AG08395 (cell line): Measurements from ENCODE around the gene KRT3.
A peak's percentile ranks its signal among the peaks of the same experiment; 100 is the strongest.
"Not testable (repeated sequence)": the region's sequence is repeated elsewhere in the genome, so short reads cannot be mapped to it uniquely, and the experiment has no call there.

ENCODE experiments used
- DNase-seq: peaks from one replicate; pipeline ENCODE4 v3.0.0; 2012; ENCODE audit warnings: mixed read lengths, low spot score

The KRT3 gene

GRCh38 chr12:52760623-52761022, 35.3 kb downstream of the KRT3 start:
- DNase-seq, result no peak

- DNase-seq, result no peak
Observed at GRCh38 chr12:52759695-52760094, 36.2 kb downstream of the KRT3 start.

GRCh38 chr12:52759218-52759617, 36.7 kb downstream of the KRT3 start:
- DNase-seq, result no peak

DNA sequence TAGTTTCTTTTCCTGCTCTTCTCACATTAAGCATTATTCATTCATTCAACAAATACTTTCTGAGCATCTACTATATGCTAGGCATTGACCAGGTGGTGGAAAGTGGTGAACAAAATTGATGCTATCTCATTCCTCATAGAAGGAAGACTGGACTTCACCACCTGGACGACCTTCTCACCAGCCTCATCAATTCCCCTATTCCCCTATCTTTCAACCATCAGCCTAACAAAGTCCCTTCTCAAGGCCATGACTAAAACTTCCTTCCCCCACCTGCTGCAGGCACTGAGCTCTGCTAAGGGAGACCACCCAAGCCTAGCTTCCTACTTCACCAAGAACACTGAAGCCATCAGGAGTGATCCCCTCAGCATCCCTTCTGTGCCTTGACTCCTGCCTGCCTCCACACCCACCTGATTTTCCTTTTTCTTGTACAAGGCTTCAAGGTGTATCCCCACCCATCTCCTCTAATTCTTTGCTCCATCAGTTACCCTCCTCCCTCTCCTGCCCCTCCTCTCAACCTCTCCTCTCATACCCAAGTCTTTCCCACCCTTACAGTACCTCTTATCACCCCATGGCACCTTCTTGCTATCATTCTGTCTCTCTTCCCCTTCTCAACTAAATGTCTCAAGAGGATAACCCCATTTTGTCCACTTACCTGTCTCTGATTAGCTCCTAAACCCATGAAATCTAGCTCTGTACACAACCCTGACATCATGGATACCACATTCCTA, 38.3 kb downstream of the KRT3 start:
- no peak for DNase-seq

GRCh38 chr12:52756281-52756960, 39.5 kb downstream of the KRT3 start:
- DNase-seq, result no peak

- DNase-seq, result no peak
Observed at GRCh38 chr12:52755533-52755932, 40.4 kb downstream of the KRT3 start.

DNA sequence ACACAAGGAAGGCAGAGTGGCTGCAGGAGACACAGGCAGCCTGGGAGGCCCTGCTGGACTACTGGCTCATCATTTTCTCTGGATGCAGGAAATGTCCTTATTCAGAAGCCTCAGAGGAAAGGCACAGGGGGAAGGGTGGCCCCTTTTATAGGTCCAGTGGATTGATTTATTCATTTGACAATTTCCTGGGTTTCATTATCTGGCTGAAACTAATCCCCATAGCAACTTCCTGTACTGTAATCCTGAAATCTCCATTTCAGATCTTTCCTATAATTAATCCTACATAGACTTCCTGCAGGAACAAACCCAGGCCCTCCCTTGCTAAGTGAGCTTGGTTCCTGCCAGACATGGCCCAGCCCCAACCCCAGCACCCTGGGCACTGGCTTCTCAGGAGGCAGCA, 41.8 kb downstream of the KRT3 start:
- no peak for DNase-seq

DNA sequence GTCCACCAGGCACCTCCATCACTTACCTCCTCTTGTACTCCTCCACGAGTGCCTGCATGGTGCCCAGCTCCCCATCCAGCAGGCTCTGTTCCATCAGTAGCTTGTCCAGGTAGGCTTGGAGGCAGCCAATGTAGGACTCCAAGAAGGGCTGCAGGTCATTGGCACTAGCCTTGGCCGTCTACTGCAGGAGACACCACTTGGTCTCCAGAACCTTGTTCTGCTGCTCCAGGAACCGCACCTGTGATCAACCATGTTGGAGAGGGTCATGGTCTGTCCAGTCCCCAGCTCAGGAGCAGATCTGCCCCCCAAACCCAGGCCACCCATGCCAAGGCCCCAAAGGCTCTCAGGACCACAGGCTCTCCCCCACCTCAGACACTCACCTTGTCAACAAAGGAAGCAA, 42.6 kb downstream of the KRT3 start:
- no peak for DNase-seq

- no peak for DNase-seq
Observed at GRCh38 chr12:52752516-52752915, 43.4 kb downstream of the KRT3 start.

GRCh38 chr12:52751795-52752194, 44.1 kb downstream of the KRT3 start:
- no peak for DNase-seq

DNA sequence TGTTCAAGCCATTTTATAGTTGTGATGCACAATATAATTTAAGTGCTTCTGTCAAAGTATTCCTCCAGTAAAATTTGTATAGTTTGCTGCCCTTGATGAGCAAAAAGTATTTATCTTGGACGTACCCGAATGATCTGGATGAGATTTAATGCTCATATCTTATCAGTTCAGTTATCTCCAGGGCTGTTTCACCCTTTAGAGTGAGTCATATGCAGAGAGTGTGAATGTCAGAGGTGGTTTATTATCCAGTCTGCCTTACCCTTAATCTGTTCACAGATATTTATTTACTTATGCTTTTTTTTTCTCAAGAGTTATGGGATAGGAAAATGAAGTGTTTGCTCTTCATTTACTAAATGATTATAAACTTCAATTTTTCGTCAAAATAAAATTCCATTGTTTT, 45.4 kb downstream of the KRT3 start:
- DNase-seq, result not testable (repeated sequence)

GRCh38 chr12:52749827-52750226, 46.1 kb downstream of the KRT3 start:
- no peak for DNase-seq

DNA sequence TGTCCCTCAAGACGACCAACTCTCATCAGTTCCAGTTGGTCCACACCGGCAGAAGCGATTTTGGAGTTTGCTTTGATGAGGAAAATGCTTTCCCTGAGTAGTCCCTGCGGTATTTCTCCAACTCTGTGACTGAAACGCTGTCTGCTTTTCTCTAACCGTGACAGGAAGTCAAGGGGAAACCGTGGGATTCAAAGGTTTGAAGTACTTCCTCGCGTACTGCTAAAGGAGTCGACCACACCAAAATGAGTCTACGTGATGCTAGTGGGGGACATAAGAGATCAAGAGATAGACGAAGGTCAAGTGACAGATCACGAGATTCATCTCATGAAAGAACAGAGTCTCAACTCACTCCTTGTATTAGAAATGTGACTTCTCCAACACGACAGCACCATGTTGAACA, 47.3 kb downstream of the KRT3 start:
- no peak for DNase-seq

GRCh38 chr12:52745554-52745953, 50.4 kb downstream of the KRT3 start:
- DNase-seq, result no peak

DNA sequence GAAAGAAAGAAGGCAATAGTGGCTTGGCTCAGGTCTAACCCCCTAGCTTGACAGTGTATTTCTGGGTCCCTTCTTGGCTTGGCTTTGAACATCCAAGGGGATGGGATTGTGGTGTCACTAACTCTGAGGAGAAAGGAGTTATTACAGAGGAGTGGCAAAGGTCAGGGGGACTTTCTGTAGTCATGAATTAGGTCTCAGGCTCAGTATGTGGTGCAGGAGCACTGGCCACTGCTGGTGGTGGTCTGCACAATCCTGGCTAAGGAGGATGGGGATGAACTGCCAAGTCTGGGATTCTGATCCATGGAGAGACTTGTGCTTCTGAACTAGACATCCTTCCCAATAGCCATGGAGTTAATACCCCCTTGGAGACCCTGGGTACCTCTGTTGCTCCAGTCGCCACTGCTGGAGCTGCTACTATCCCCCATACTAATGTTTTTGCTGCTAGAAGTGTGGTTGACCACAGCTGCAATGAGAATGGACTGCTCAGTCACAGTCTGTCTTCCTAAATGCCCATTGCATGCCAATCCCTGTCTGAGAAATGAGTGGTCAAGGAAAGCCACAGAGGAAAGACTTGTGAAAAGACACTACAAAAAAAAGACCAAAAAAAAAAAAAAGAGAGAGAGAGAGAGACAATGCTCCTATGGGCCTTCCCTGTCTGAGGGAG, 51.3 kb downstream of the KRT3 start:
- no peak for DNase-seq

GRCh38 chr12:52742822-52743457, 53.0 kb downstream of the KRT3 start:
- no peak for DNase-seq

DNA sequence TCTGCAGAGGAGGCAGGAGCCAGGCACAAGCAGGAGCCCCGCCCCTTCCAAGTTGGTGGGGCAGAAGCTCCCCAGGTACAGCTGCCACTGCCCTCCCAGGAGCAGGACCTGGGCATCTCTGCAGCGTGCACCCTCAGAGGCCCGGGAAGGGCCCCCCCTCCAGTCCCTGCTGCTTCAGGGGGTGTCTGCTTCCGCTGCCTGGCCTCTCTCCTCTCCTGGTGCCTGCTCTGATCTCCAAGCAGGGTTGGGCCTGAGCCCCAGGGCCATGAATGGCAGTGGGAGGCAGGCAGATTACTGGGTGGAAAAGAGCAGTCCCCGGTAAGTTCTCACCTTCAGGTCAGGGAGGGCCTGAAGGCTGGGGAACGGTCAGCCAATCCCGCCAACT, 53.7 kb downstream of the KRT3 start:
- DNase-seq, result no peak

GRCh38 chr12:52741375-52742195, 54.3 kb downstream of the KRT3 start:
- peak; percentile 54 for DNase-seq

GRCh38 chr12:52740584-52740983, 55.3 kb downstream of the KRT3 start:
- no peak for DNase-seq

GRCh38 chr12:52739963-52740362, 56.0 kb downstream of the KRT3 start:
- DNase-seq, result no peak
